Measurements from ENCODE around the gene BEST1.

Gene BEST1

GRCh38 chr11:61907282-61907681, 42.9 kb upstream of the BEST1 start:
- TF ChIP-seq TEAD4 (IDR thresholded peaks at IDR 0.05) (no peak), YY1 (IDR thresholded peaks at IDR 0.05; ENCODE audit: low read depth) (no peak), USF1 (IDR thresholded peaks at IDR 0.05) (no peak), TCF12 (IDR thresholded peaks at IDR 0.05; ENCODE audit: low read depth) (no peak)
- TF ChIP-seq, protein P1, sequence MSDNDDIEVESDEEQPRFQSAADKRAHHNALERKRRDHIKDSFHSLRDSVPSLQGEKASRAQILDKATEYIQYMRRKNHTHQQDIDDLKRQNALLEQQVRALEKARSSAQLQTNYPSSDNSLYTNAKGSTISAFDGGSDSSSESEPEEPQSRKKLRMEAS (IDR thresholded peaks at IDR 0.05): no peak

DNA sequence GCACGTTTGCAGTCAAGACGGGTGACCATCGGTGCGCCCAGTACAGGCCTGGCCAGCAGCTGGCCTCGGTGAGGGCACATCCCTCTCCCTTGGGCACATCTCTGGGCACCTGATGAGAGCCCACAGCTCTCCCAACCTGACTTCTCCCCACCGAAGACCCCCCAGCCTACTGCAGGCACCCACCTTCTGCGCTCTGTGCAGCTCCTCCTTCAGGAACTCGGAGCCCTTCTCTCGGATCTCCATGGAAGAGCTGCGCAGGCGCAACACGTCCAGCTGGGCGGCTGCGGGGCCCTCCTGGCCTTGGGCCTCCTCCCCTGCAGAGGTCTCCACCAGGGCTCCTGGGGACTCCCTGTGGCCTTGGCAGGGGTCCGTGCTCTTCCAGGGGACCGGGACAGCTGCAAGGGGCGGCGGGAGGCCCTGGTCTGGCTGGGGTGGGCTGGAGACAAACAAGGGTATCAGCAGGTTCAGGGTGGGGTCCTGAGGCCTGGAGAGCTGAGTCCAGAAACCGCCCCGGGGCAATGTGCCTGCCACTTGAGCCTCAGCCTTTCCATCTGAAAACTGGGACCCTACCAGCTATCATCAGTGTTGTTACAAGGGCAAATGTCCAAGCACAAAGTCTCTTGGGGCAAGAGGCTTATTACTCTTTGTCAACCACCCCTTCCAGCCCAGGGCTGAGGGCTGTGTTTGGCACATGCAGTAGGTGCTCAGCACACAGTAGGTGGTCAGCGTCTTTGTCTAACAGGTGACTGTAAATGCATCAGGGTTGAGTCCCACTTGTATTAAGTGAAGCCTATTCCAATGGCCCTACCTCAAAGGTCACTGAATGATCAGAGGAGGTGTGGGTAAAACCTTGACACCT, 42.1 kb upstream of the BEST1 start:
- TF ChIP-seq FOXM1 (IDR thresholded peaks at IDR 0.05; ENCODE audit: borderline replicate concordance, low read depth): no peak
- TF ChIP-seq CREB1 (IDR thresholded peaks at IDR 0.05; ENCODE audit: low read depth): no peak

- TF ChIP-seq EGR1 (IDR thresholded peaks at IDR 0.05): no peak
- TF ChIP-seq CREB1 (IDR thresholded peaks at IDR 0.05; ENCODE audit: low read depth): no peak
- no peak for TF ChIP-seq TEAD4 (IDR thresholded peaks at IDR 0.05)
- no peak for TF ChIP-seq TCF12 (IDR thresholded peaks at IDR 0.05; ENCODE audit: low read depth)
- TF ChIP-seq ZBTB7A (IDR thresholded peaks at IDR 0.05; ENCODE audit: low read depth): no peak
- TF ChIP-seq YY1 (IDR thresholded peaks at IDR 0.05; ENCODE audit: low read depth): no peak
- no peak for TF ChIP-seq NFIC (IDR thresholded peaks at IDR 0.05)
- TF ChIP-seq FOXM1 (IDR thresholded peaks at IDR 0.05; ENCODE audit: borderline replicate concordance, low read depth): no peak
Observed at GRCh38 chr11:61908730-61909316, 41.3 kb upstream of the BEST1 start.

DNA sequence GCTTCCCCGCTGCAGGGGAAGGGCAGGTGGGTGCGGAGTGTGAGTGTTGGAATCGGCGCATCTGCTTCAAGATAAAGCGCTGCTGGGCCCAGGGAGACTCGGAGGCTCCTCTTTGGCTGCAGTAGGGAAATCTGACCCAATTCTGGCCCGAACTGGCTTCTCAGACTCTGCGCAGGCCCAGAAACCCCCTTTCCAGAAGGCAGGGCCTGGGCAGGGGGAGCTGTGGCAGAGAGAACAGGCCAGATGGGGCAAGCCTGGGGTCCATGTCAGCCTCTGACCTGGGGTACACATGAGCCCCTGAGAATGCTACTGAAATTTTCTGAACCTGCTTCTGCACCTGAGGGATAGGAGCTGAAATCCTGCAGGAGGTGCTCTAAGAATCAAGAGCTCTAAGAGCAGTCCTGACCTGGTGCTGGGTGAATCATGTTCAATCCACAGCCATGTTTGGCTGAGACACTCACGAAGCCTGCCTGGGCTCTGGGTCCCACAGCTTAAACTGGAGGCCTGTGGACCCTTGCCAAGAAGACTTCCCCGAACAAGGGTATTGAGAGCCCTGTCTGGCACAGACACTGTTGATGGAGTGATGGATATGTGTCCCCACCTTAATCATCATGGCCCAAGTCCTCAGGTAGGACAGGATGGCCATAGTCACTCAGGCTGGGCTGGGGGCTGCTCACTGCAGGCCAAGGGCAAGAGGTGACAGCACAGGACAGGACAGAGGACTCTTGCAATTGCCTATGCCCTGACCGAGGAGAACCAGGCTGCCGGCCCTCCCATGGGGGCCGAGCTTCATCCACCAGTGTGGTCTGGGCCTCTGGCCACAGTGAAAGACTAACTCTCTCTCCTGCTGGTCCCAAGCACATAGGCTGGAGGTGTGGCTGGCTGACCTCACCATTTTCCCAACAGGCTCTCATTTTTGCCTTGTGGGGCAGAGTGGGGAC, 39.7 kb upstream of the BEST1 start:
- no peak for TF ChIP-seq TCF12 (IDR thresholded peaks at IDR 0.05; ENCODE audit: low read depth)
- TF ChIP-seq FOXM1 (IDR thresholded peaks at IDR 0.05; ENCODE audit: borderline replicate concordance, low read depth): no peak
- no peak for TF ChIP-seq CEBPB (IDR thresholded peaks at IDR 0.05)
- TF ChIP-seq NFIC (IDR thresholded peaks at IDR 0.05): no peak
- TF ChIP-seq REST (IDR thresholded peaks at IDR 0.05; ENCODE audit: low read depth): no peak
- no peak for TF ChIP-seq YY1 (IDR thresholded peaks at IDR 0.05; ENCODE audit: low read depth)
- no peak for TF ChIP-seq EGR1 (IDR thresholded peaks at IDR 0.05)
- TF ChIP-seq, protein P1 (IDR thresholded peaks at IDR 0.05): no peak
- no peak for TF ChIP-seq TEAD4 (IDR thresholded peaks at IDR 0.05)
- TF ChIP-seq TAF1 (IDR thresholded peaks at IDR 0.05; ENCODE audit: low read depth): no peak
- TF ChIP-seq CREB1 (IDR thresholded peaks at IDR 0.05; ENCODE audit: low read depth): no peak
- no peak for TF ChIP-seq RAD21 (IDR thresholded peaks at IDR 0.05; ENCODE audit: low read depth)
- no peak for TF ChIP-seq USF1 (IDR thresholded peaks at IDR 0.05)
- TF ChIP-seq EP300 (IDR thresholded peaks at IDR 0.05; ENCODE audit: borderline replicate concordance): no peak
- no peak for TF ChIP-seq ZBTB7A (IDR thresholded peaks at IDR 0.05; ENCODE audit: low read depth)

DNA sequence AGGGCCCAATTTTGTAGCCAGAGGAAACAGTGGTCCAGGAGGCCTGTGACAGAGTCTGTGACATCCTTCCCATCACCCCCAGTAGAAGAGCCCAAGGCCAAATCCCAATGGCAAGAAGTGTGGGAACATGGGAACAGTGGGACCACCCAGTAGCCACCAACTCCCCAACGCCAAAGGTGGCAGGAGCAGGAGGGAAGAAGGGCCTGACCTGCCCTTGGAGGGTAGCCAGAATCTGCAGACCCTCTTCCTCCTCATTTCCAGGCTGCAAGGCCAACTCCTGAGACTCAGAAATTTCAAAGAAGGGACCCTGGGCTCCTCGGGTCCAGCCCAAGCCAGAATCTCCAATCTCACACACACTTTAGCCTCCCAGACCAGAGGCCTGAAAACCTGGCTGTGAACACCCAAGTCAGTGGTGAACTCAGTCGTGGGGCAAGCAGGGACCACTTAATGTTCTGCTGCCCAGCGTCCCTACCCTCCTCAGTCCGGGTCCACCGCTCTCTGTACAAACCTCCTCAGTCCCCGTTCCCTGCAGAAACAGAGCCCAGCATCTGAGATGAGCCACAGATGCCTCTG, 38.9 kb upstream of the BEST1 start:
- TF ChIP-seq REST (IDR thresholded peaks at IDR 0.05; ENCODE audit: low read depth) (no peak), TCF12 (IDR thresholded peaks at IDR 0.05; ENCODE audit: low read depth) (no peak), YY1 (IDR thresholded peaks at IDR 0.05; ENCODE audit: low read depth) (no peak), NFIC (IDR thresholded peaks at IDR 0.05) (no peak), EP300 (IDR thresholded peaks at IDR 0.05; ENCODE audit: borderline replicate concordance) (no peak), TAF1 (IDR thresholded peaks at IDR 0.05; ENCODE audit: low read depth) (no peak), EGR1 (IDR thresholded peaks at IDR 0.05) (no peak), FOXM1 (IDR thresholded peaks at IDR 0.05; ENCODE audit: borderline replicate concordance, low read depth) (no peak), CREB1 (IDR thresholded peaks at IDR 0.05; ENCODE audit: low read depth) (no peak), RAD21 (IDR thresholded peaks at IDR 0.05; ENCODE audit: low read depth) (no peak), ZBTB7A (IDR thresholded peaks at IDR 0.05; ENCODE audit: low read depth) (no peak), CEBPB (IDR thresholded peaks at IDR 0.05) (no peak), TEAD4 (IDR thresholded peaks at IDR 0.05) (no peak), USF1 (IDR thresholded peaks at IDR 0.05) (no peak)
- TF ChIP-seq, protein P1 (IDR thresholded peaks at IDR 0.05): no peak
